ENCODE measurements around the gene SLC34A3. TPM values are rescaled to one million over a fixed set of nuclear protein-coding genes. Genes with fewer than 3 reads are reported as not detected.

The SLC34A3 gene
- total RNA-seq, 1 donor from 2014 or later = not detected

DNA sequence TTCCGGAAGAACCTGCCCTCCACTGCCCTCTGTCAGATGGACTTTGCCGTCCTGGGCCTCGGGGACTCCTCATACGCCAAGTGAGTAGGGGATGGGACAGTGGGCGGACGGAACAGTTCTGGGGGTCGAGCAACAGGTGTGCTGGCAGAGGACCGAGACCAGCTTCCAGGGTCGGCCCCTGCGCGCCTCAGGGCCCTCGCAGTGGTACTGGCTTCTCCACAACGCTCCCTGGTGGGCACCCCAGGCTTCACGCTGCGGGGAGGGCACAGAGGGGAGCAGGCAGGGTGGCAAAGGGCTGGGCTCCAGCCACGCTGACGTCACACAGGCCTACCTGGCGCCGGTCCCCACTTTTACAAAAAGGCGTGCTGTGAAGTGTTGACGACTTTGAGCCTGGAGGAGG, 18.2 kb upstream of the SLC34A3 start:
- Histone ChIP-seq H3K36me3 (ENCODE audit: control insufficient read depth, insufficient read depth, low read length) (peaks cover 8% of the 10 kb centered on the region), H3K27me3 (ENCODE audit: control insufficient read depth, insufficient read depth, low read length) (no peaks in the 10 kb centered on the region), H3K4me3 (ENCODE audit: low read depth, low read length) (no peak overlapping the region)
- TF ChIP-seq, protein P1, sequence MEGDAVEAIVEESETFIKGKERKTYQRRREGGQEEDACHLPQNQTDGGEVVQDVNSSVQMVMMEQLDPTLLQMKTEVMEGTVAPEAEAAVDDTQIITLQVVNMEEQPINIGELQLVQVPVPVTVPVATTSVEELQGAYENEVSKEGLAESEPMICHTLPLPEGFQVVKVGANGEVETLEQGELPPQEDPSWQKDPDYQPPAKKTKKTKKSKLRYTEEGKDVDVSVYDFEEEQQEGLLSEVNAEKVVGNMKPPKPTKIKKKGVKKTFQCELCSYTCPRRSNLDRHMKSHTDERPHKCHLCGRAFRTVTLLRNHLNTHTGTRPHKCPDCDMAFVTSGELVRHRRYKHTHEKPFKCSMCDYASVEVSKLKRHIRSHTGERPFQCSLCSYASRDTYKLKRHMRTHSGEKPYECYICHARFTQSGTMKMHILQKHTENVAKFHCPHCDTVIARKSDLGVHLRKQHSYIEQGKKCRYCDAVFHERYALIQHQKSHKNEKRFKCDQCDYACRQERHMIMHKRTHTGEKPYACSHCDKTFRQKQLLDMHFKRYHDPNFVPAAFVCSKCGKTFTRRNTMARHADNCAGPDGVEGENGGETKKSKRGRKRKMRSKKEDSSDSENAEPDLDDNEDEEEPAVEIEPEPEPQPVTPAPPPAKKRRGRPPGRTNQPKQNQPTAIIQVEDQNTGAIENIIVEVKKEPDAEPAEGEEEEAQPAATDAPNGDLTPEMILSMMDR (IDR thresholded peaks at IDR 0.05; ENCODE audit: insufficient read depth, low read length, severe bottlenecking) = no peak
- FAIRE-seq = no peak
- no peak for DNase-seq (ENCODE audit: low read depth)

DNA sequence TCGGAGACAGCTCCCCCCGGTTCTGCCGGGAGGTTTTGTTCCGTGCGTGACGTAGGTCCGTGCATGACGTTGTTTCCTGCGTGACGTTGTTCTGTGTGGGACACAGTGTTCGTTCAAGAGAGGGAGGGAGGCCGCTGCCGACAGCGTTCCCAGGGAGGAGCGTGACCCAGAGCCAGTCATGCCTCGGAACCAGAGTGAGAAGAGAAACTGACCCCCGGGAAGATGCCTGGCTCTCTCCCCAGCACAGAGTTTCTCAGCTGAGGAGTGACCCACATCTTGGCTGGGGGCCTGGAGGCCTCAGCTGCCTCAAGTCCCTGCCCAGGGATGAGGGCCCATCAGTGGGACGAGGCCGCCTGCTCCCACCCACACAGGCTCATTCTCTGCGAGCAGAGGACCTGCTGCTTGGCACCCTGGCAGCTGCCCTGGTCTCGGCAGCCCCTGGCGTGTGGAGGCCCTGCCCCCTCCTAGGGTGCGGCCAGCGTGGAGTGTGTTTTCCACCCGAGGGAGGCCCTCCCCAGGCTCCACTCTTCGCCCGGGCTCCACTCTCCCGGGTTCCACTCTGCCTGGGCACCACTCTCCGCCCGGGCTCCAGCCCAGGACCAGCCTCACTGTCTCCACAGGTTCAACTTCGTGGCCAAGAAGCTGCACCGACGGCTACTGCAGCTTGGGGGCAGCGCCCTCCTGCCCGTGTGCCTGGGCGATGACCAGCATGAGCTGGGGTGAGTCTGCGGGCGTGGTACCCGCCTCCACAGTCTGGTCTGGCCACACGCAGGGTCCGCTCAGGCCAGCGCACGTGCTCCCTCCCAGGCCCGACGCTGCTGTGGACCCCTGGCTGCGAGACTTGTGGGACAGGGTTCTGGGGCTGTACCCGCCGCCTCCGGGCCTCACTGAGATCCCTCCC, 17.3 kb upstream of the SLC34A3 start:
- FAIRE-seq (no peak), DNase-seq (ENCODE audit: low read depth) (no peak)
- Histone ChIP-seq H3K4me3 (ENCODE audit: low read depth, low read length) (no peak overlapping the region), H3K36me3 (ENCODE audit: control insufficient read depth, insufficient read depth, low read length) (peaks cover 8% of the 10 kb centered on the region), H3K27me3 (ENCODE audit: control insufficient read depth, insufficient read depth, low read length) (no peaks in the 10 kb centered on the region)
- TF ChIP-seq, protein P1 (IDR thresholded peaks at IDR 0.05; ENCODE audit: insufficient read depth, low read length, severe bottlenecking) = peak; percentile 35

DNA sequence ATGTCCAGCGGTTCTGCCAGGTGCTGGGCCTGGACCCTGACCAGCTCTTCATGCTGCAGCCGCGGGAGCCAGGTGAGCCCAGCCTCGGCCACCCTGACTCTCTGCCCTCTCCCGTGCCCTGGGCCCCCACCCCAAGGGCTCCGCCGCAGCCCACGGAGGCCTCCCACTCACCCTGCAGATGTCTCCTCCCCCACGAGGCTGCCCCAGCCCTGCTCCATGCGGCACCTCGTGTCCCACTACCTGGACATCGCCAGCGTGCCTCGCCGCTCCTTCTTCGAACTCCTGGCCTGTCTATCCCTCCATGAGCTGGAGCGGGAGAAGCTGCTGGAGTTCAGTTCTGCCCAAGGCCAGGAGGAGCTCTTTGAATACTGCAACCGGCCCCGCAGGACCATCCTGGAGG, 16.1 kb upstream of the SLC34A3 start:
- FAIRE-seq (no peak), DNase-seq (ENCODE audit: low read depth) (no peak)
- H3K36me3 ChIP-seq (ENCODE audit: control insufficient read depth, insufficient read depth, low read length) = peaks cover 6% of the 10 kb centered on the region
- TF ChIP-seq, protein P1 (IDR thresholded peaks at IDR 0.05; ENCODE audit: insufficient read depth, low read length, severe bottlenecking) = no peak
- H3K4me3 ChIP-seq (ENCODE audit: low read depth, low read length) = no peak overlapping the region
- no peaks in the 10 kb centered on the region for H3K27me3 ChIP-seq (ENCODE audit: control insufficient read depth, insufficient read depth, low read length)

DNA sequence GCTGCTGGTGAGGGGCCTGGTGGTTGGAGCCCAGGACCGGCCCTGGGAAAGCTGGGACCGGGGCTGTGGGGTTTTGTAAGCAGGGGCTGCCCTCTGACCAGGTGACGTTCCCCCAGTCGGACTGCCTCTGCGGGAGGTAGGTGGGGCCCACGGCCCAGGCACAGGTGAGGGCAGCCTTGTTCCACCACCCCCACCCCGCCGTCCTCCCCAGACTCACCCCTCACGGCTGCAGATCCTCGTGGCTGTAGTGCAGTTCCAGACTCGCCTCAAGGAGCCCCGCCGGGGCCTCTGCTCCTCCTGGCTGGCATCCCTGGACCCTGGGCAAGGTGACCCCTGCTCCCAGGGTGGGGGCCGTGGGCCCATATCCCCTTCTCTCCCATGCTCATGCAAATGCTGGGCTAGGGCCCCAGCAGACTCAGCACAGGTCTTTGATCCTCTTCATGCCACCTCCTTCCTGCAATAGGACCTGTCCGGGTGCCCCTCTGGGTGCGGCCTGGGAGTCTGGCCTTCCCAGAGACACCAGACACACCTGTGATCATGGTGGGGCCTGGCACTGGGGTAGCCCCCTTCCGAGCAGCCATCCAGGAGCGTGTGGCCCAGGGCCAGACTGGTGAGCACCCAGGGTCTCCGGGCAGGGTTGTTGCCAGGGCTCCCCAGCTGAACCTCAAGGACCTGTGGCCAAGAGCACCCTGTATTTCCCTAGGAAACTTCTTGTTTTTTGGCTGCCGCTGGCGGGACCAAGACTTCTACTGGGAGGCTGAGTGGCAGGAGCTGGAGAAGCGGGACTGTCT, 15.3 kb upstream of the SLC34A3 start:
- FAIRE-seq (no peak), DNase-seq (ENCODE audit: low read depth) (no peak)
- no peak overlapping the region for H3K4me3 ChIP-seq (ENCODE audit: low read depth, low read length)
- H3K27me3 ChIP-seq (ENCODE audit: control insufficient read depth, insufficient read depth, low read length) = no peaks in the 10 kb centered on the region
- TF ChIP-seq, protein P1 (IDR thresholded peaks at IDR 0.05; ENCODE audit: insufficient read depth, low read length, severe bottlenecking) = no peak
- H3K36me3 ChIP-seq (ENCODE audit: control insufficient read depth, insufficient read depth, low read length) = peaks cover 6% of the 10 kb centered on the region

DNA sequence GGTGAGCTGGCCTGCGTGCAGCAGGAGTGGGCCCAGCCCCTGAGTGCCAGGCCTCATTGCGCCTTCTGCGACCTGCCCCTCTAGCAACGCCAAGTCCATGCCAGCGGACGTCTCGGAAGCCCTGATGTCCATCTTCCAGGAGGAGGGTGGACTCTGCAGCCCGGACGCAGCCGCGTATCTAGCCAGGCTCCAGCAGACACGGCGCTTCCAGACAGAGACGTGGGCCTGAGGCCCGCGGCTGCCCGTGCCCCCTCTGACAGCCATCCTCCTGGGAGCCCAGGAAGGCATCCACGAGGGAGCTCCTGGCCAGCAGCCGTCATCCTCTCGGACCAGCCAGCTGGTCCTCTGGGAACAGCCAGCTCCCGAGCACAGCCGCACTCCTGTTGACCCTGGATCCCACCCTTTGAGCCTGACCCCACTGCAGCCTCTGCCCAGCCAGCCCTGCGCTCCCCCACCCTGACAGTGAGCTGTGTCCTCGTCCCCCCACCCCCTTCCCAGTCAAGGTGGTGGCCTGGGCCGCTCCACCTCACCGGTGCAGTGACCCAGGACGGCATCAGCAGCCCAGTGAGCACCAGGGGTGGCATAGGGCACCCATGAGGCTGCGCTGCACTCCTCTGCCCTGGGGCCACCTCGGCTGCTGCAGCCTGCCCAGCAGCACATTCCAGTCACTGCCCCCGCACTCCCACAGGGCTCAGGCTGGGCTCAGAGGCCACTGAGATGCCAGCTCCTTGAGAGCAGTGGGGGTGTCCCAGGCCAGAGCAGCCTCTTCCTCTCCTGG, 14.3 kb upstream of the SLC34A3 start:
- TF ChIP-seq, protein P1 (IDR thresholded peaks at IDR 0.05; ENCODE audit: insufficient read depth, low read length, severe bottlenecking) = no peak
- Histone ChIP-seq H3K27me3 (ENCODE audit: control insufficient read depth, insufficient read depth, low read length) (no peaks in the 10 kb centered on the region), H3K4me3 (ENCODE audit: low read depth, low read length) (no peak overlapping the region), H3K36me3 (ENCODE audit: control insufficient read depth, insufficient read depth, low read length) (peaks cover 6% of the 10 kb centered on the region)
- no peak for DNase-seq (ENCODE audit: low read depth)
- no peak for FAIRE-seq
